Posterior vena cava (tissue), 2 donors: Measurements from ENCODE around the gene WFDC2. TPM values are rescaled to one million over a fixed set of nuclear protein-coding genes. Genes with fewer than 3 reads are reported as not detected.

ENCODE experiments used
- DNase-seq: peaks from one replicate; pipeline ENCODE4 v3.0.0-alpha.2; 2020; ENCODE audit warnings: low spot score
- intact Hi-C, 2 donors: fragments of 100-400 bp; cut with DNase I; formaldehyde crosslinking; loops; one replicate each; pipeline versions ENCODE4 v1.14.1 to v1.14.2; 2022 to 2023
- microRNA-seq, 2 donors: library from miRNA; unstranded; fragments of <30 nt; microRNA quantifications; one replicate each; pipeline ENCODE4 v1.2.0, GENCODE V29; 2020 to 2021; ENCODE audit warnings: borderline microRNAs expressed in 2 of 2
- total RNA-seq, 2 donors: library from RNA; stranded (reverse); fragmentation: NEBNext Ultra II Directional; extraction: Animal tissue kit (Norgen Biotek cat#: 25700); gene quantifications; one replicate each; pipeline ENCODE4 v1.2.1, GENCODE V29; 2021
- donor health status: DM: yes; HTN: yes; CAD: no.
- donor health status: DM: yes; HTN: yes; CAD: no.

WFDC2 gene
- total RNA-seq, 2 donors from 2014 or later = 38.0 to 57.7 TPM

DNA sequence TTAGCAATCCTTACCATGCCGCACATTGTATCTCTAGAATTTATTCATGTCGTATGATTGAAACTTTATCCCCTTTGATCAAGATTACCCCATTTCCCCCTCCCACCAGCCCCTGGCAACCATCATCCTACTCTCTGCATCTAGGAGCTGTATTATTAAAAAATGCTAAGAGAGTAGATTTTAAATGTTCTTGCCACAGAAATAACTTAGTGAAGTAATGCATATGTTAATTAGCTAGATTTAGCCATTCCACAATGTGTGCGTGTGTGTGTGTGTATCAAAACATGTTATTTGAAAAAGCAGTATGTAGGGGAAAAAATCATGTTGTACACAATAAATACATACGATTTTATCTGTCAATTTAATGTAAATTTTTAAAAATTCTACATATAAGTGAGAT, 57.7 kb downstream of the WFDC2 start:
- intact Hi-C loops = no loop called here
- DNase-seq = no peak

Small RNA genes within 50 kb of the gene (microRNA-seq; reads per million reads assigned to microRNA genes)
- 0 to 0.97 reads per million in 2 donors for gene MIR6812

Other genes with a start within 250 kb of the WFDC2 start
- not detected for gene SEMG2, start 248.4 kb upstream of the WFDC2 start, total RNA-seq
- gene SLPI, start 215.2 kb upstream of the WFDC2 start, total RNA-seq = 10 to 100 TPM; 14.6 to 74.0 TPM
- gene RBPJL, start 162.9 kb upstream of the WFDC2 start, total RNA-seq = not detected
- under 1 TPM; 0.29 to 0.56 TPM for gene MATN4, start 161.5 kb upstream of the WFDC2 start, total RNA-seq
- gene SDC4, start 121.3 kb upstream of the WFDC2 start, total RNA-seq = 100 to 1,000 TPM in 1 of 2 donors, 10 to 100 TPM in 1; 85.7 to 104 TPM
- gene SYS1, start 106.6 kb upstream of the WFDC2 start, total RNA-seq = 10 to 100 TPM; 21.8 to 22.6 TPM
- 1 to 10 TPM; 1.4 to 2.0 TPM for gene TP53TG5, start 91.4 kb upstream of the WFDC2 start, total RNA-seq
- 100 to 1,000 TPM; 119 to 141 TPM for gene DBNDD2, start 61.5 kb upstream of the WFDC2 start, total RNA-seq
- gene PIGT, start 53.6 kb upstream of the WFDC2 start, total RNA-seq = 100 to 1,000 TPM; 120 to 138 TPM
- not detected for gene SPINT3, start 45.9 kb downstream of the WFDC2 start, total RNA-seq
- not detected for gene WFDC6, start 69.7 kb downstream of the WFDC2 start, total RNA-seq
- not detected for gene EPPIN, start 77.6 kb downstream of the WFDC2 start, total RNA-seq
- not detected for gene WFDC8, start 109.5 kb downstream of the WFDC2 start, total RNA-seq
- gene WFDC10A, start 160.0 kb downstream of the WFDC2 start, total RNA-seq = not detected
- gene WFDC9, start 161.5 kb downstream of the WFDC2 start, total RNA-seq = not detected
- gene WFDC11, start 200.5 kb downstream of the WFDC2 start, total RNA-seq = not detected
- not detected for gene WFDC13, start 232.3 kb downstream of the WFDC2 start, total RNA-seq
- gene WFDC10B, start 235.3 kb downstream of the WFDC2 start, total RNA-seq = under 1 TPM in 1 of 2 donors, not detected in 1; 0.48 TPM